Measurements from ENCODE around the gene PILRA. TPM values are rescaled to one million over a fixed set of nuclear protein-coding genes. Genes with fewer than 3 reads are reported as not detected.
"Not testable (repeated sequence)": the region's sequence is repeated elsewhere in the genome, so short reads cannot be mapped to it uniquely, and the experiment has no call there.

PILRA gene
- total RNA-seq, 4 donors from 2014 or later: 3.3 to 8.8 (median 5.4) TPM

DNA sequence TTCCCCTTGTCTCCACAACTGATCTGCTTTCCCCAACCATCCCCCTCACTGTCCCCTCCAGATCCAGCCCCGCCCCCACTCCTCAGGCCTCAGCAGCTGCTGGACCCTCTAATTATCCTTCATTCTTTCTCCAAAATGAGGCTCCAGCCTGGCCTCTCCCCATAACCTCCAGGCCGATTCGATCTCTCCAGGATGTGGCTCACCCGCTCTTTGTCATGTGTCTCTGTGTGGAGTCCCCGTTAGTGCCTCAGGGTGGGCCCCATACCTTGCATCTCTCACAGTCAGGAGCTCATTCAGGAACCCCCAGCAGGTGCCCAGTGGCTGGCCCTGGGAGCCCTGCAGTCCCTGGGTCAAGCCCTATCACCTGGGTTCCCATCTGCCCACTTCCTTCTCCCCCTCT, 1.3 kb downstream of the PILRA start:
- no peak for DNase-seq (ENCODE audit: extremely low spot score)
- H3K4me3 ChIP-seq: no peak overlapping the region
- 81% methylated on average over 5 of the region's 5 CpGs for WGBS

DNA sequence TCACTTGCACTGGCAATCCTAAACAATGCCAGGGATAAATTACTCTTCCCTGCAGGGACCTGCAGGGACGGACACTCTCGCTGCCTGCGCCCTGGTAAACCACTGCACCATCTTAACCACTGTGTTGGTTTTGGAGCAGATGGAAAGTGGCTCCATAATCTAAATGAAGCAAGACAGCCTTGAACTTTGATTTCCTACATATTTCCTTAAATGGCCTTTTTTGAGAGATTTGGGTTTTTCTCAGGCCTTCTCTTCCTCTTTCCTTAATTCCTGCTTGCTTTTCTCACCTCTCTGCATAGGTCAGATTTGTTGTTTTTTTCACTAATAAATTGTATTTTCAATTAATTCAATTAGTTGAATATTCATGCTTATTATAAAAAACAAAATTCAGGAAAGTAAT, 2.8 kb downstream of the PILRA start:
- no peak overlapping the region for H3K27ac ChIP-seq (replicated peaks in 1 of 4)
- 97% methylated on average over 3 of the region's 3 CpGs for WGBS

More for the DNA sequence above, 1.3 kb downstream of the PILRA start:
- intact Hi-C loops (cut with DNase I): no loop called here
- H3K4me1 ChIP-seq: peaks cover 3 to 19% (median 13%) of the 10 kb centered on the region in 4 donors
- no peak overlapping the region for H3K27ac ChIP-seq (replicated peaks in 1 of 4)
- no peak for TF ChIP-seq POLR2AphosphoS5 (IDR thresholded peaks at IDR 0.05)
- TF ChIP-seq, protein P1, sequence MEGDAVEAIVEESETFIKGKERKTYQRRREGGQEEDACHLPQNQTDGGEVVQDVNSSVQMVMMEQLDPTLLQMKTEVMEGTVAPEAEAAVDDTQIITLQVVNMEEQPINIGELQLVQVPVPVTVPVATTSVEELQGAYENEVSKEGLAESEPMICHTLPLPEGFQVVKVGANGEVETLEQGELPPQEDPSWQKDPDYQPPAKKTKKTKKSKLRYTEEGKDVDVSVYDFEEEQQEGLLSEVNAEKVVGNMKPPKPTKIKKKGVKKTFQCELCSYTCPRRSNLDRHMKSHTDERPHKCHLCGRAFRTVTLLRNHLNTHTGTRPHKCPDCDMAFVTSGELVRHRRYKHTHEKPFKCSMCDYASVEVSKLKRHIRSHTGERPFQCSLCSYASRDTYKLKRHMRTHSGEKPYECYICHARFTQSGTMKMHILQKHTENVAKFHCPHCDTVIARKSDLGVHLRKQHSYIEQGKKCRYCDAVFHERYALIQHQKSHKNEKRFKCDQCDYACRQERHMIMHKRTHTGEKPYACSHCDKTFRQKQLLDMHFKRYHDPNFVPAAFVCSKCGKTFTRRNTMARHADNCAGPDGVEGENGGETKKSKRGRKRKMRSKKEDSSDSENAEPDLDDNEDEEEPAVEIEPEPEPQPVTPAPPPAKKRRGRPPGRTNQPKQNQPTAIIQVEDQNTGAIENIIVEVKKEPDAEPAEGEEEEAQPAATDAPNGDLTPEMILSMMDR (IDR thresholded peaks at IDR 0.05): no peak
- TF ChIP-seq EP300 (IDR thresholded peaks at IDR 0.05): no peak
- no peak for TF ChIP-seq POLR2A (IDR thresholded peaks at IDR 0.05; ENCODE audit: low read depth)
- H3K27me3 ChIP-seq: no peaks in the 10 kb centered on the region
- H3K36me3 ChIP-seq: no peaks in the 10 kb centered on the region
- no peaks in the 10 kb centered on the region for H3K9me3 ChIP-seq

DNA sequence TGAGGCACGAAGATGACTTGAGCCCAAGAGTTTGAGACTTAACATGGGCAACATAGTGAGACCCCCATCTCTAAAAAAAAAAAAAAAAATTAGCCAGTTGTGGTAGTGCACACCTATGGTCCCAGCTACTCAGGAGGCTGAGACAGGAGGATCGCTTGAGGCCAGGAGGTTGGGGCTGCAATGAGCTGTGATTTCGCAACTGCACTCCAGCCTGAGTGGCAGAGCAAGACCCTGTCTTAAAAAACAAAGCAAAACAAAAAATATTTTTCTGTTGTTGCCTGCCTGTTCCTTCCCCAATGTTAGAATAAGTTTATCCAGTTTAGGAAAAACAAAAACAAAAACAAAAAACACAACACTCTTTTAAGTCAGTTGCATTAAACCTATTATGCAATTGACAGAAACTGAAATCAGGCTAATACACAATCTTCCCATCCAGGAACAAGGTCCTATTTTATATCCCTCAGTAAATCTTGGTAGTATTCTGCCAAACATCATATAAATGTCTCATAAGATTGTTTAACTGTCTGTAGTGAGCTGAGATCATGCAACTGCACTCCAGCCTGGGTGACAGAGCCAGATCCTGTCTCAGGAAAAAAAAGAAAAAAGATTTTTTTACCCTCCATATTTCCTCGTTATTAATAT, 4.9 kb downstream of the PILRA start:
- Histone ChIP-seq H3K4me1 (peaks cover 0 to 6% (median 4%) of the 10 kb centered on the region in 4 donors), H3K27ac (replicated peaks in 1 of 4) (no peak overlapping the region), H3K36me3 (no peaks in the 10 kb centered on the region), H3K27me3 (no peaks in the 10 kb centered on the region), H3K4me3 (no peak overlapping the region), H3K9me3 (no peaks in the 10 kb centered on the region)
- 82% methylated on average over 4 of the region's 4 CpGs for WGBS
- TF ChIP-seq POLR2A (IDR thresholded peaks at IDR 0.05; ENCODE audit: low read depth) (no peak), EP300 (IDR thresholded peaks at IDR 0.05) (no peak), POLR2AphosphoS5 (IDR thresholded peaks at IDR 0.05) (no peak)
- TF ChIP-seq, protein P1 (IDR thresholded peaks at IDR 0.05): no peak
- no peak for DNase-seq (ENCODE audit: extremely low spot score)
- intact Hi-C loops (cut with DNase I): no loop called here

More for the DNA sequence above, 2.8 kb downstream of the PILRA start:
- H3K4me3 ChIP-seq: no peak overlapping the region
- TF ChIP-seq POLR2A (IDR thresholded peaks at IDR 0.05; ENCODE audit: low read depth): no peak
- TF ChIP-seq, protein P1 (IDR thresholded peaks at IDR 0.05): no peak
- TF ChIP-seq POLR2AphosphoS5 (IDR thresholded peaks at IDR 0.05): no peak
- no peak for TF ChIP-seq EP300 (IDR thresholded peaks at IDR 0.05)
- peaks cover 3 to 19% (median 13%) of the 10 kb centered on the region in 4 donors for H3K4me1 ChIP-seq
- no peaks in the 10 kb centered on the region for H3K27me3 ChIP-seq
- no peak for DNase-seq (ENCODE audit: extremely low spot score)
- no peaks in the 10 kb centered on the region for H3K9me3 ChIP-seq
- no peaks in the 10 kb centered on the region for H3K36me3 ChIP-seq
- intact Hi-C loops (cut with DNase I): no loop called here

DNA sequence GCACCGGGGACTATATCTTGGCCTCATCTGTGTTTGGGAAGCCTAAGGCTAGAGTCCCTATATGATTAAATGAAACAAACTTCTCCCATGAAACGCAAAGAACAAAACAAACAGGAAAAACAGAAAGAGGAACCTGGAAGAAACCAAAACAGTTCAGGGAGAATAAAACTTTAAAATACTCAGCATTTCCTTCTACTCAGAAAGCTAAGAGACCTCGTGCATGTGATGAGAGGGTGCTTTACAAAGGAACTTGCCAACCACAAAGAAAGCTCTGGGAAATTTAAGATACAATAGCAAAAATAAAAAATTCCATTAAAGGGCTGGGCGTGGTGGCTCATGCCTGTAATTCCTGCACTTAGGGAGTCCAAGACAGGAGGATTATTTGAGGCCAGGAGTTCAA, 6.9 kb downstream of the PILRA start:
- Histone ChIP-seq H3K27me3 (no peaks in the 10 kb centered on the region), H3K36me3 (no peaks in the 10 kb centered on the region), H3K4me3 (no peak overlapping the region), H3K9me3 (no peaks in the 10 kb centered on the region), H3K27ac (replicated peaks in 1 of 4) (peak overlapping the region in 1 of 4 donors; percentile 13), H3K4me1 (peaks cover 0 to 4% (median 0%) of the 10 kb centered on the region in 4 donors)
- 75% methylated on average over 4 of the region's 4 CpGs for WGBS
- TF ChIP-seq POLR2AphosphoS5 (IDR thresholded peaks at IDR 0.05) (no peak), EP300 (IDR thresholded peaks at IDR 0.05) (no peak), POLR2A (IDR thresholded peaks at IDR 0.05; ENCODE audit: low read depth) (no peak)
- TF ChIP-seq, protein P1 (IDR thresholded peaks at IDR 0.05): no peak
- intact Hi-C loops (cut with DNase I): no loop called here
- no peak for DNase-seq (ENCODE audit: extremely low spot score)

DNA sequence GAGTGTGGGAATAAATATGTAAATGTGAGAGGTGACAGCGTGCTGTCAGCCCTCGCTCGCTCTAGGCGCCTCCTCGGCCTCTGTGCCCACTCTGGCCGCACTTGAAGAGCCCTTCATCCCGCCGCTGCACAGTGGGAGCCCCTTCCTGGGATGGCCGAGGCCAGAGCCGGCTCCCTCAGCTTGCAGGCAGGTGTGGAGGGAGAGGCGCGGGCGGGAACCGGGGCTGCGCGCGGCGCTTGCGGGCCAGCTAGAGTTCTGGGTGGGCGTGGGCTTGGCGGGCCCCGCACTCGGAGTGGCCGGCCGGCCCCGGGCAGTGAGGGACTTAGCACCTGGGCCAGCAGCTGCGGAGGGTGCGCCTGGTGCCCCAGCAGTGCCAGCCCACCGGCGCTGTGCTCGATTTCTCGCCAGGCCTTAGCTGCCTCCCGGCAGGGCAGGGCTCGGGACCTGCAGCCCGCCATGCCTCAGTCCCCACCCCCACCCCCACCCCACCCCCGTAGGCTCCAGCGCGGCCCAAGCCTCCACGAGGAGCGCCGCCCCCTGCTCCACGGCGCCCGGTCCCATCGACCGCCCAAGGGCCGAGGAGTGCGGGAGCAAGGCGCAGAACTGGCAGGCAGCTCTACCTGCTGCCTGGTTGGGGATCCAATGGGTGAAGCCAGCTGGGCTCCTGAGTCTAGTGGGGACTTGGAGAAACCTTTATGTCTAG, 8.4 kb downstream of the PILRA start:
- H3K27me3 ChIP-seq; DNase-seq (ENCODE audit: extremely low spot score); H3K27ac ChIP-seq (replicated peaks in 1 of 4); H3K4me1 ChIP-seq; H3K36me3 ChIP-seq; intact Hi-C loops (cut with DNase I); H3K9me3 ChIP-seq: not testable (repeated sequence)
- WGBS: 81% methylated on average over 15 of the region's 49 CpGs
- peak overlapping the region in 1 of 4 donors; percentile 34 for H3K4me3 ChIP-seq

DNA sequence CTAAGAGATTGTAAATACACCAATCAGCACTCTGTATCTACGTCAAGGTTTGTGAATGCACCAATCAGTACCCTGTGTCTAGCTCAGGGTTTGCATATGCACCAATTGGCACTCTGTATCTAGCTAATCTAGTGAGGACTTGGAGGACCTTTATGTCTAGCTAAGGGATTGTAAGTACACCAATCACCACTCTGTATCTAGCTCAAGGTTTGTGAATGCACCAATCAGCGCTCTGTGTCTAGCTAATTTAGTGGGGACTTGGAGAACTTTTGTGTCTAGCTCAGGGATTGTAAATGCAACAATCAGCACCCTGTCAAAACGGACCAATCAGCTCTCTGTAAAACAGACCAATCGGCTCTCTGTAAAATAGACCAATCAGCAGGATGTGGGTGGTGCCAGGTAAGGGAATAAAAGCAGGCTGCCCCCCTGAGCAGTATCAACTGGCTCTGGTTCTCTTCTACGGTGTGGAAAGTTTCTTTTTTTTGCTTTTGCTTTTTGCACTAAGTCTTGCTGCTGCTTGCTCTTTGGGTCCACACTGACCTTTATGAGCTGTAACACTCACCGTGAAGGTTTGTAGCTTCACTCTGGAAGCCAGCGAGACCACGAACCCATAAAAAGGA, 9.1 kb downstream of the PILRA start:
- H3K36me3 ChIP-seq; H3K9me3 ChIP-seq; H3K27me3 ChIP-seq; H3K4me3 ChIP-seq; H3K4me1 ChIP-seq; DNase-seq (ENCODE audit: extremely low spot score); H3K27ac ChIP-seq (replicated peaks in 1 of 4); intact Hi-C loops (cut with DNase I): not testable (repeated sequence)
- WGBS: 80% methylated on average over 8 of the region's 8 CpGs

Measured in esophagus muscularis mucosa (tissue), 4 donors.